ENCODE measurements around the gene CACNA1H.

CACNA1H gene

DNA sequence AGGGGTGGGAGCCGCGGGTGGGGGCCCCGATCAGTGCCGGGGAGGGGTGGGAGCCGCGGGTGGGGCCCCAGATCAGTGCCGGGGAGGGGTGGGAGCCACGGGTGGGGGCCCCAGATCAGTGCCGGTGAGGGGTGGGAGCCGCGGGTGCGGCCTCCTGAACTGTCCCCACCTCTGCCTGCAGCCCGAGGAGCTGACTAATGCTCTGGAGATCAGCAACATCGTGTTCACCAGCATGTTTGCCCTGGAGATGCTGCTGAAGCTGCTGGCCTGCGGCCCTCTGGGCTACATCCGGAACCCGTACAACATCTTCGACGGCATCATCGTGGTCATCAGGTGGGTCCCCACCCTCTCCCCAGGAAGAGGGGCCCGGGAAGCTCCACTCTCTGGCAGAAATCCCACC, 52.0 kb downstream of the CACNA1H start:
- H3K27ac ChIP-seq, result no peak overlapping the region
- no peak for TF ChIP-seq ZFX (IDR thresholded peaks at IDR 0.05; ENCODE audit: borderline replicate concordance)

DNA sequence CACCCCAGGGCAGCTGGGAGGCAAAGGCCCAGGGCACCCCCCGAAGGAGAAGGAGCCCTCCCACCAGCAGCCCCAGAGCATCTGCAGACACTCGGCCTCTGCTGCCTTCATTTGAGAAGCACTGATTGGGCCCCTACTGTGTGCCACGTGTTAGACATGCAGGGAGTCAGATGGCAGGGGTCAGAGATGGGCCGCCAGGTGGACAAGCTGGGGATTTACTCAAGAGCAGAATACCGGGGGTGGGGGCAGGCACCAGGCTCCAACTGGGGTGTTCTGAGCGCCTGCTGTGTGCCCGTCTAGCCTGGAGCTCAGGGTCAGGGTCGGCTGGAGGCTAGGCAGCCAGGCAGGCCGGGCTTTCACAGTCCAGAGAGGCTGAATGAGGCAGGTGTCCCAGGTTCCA, 53.4 kb downstream of the CACNA1H start:
- TF ChIP-seq, protein P1, sequence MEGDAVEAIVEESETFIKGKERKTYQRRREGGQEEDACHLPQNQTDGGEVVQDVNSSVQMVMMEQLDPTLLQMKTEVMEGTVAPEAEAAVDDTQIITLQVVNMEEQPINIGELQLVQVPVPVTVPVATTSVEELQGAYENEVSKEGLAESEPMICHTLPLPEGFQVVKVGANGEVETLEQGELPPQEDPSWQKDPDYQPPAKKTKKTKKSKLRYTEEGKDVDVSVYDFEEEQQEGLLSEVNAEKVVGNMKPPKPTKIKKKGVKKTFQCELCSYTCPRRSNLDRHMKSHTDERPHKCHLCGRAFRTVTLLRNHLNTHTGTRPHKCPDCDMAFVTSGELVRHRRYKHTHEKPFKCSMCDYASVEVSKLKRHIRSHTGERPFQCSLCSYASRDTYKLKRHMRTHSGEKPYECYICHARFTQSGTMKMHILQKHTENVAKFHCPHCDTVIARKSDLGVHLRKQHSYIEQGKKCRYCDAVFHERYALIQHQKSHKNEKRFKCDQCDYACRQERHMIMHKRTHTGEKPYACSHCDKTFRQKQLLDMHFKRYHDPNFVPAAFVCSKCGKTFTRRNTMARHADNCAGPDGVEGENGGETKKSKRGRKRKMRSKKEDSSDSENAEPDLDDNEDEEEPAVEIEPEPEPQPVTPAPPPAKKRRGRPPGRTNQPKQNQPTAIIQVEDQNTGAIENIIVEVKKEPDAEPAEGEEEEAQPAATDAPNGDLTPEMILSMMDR (IDR thresholded peaks at IDR 0.05), result no peak
- TF ChIP-seq ZFX (IDR thresholded peaks at IDR 0.05; ENCODE audit: borderline replicate concordance), result no peak
- no peak overlapping the region for H3K27ac ChIP-seq

- H3K27ac ChIP-seq, result no peak overlapping the region
- TF ChIP-seq, protein P1 (IDR thresholded peaks at IDR 0.05), result no peak
- no peak for TF ChIP-seq ZFX (IDR thresholded peaks at IDR 0.05; ENCODE audit: borderline replicate concordance)
Observed at GRCh38 chr16:1206786-1207185, 53.9 kb downstream of the CACNA1H start.

GRCh38 chr16:1208239-1208830, 55.4 kb downstream of the CACNA1H start:
- TF ChIP-seq, protein P1 (IDR thresholded peaks at IDR 0.05), result no peak
- TF ChIP-seq ZFX (IDR thresholded peaks at IDR 0.05; ENCODE audit: borderline replicate concordance), result no peak
- H3K27ac ChIP-seq, result no peak overlapping the region

GRCh38 chr16:1209081-1209480, 56.2 kb downstream of the CACNA1H start:
- TF ChIP-seq, protein P1 (IDR thresholded peaks at IDR 0.05), result no peak
- no peak for TF ChIP-seq ZFX (IDR thresholded peaks at IDR 0.05; ENCODE audit: borderline replicate concordance)
- H3K27ac ChIP-seq, result no peak overlapping the region

- no peak overlapping the region for H3K27ac ChIP-seq
- TF ChIP-seq, protein P1 (IDR thresholded peaks at IDR 0.05), result no peak
- no peak for TF ChIP-seq ZFX (IDR thresholded peaks at IDR 0.05; ENCODE audit: borderline replicate concordance)
Observed at GRCh38 chr16:1210461-1210860, 57.6 kb downstream of the CACNA1H start.

GRCh38 chr16:1211451-1212268, 58.8 kb downstream of the CACNA1H start:
- TF ChIP-seq ZFX (IDR thresholded peaks at IDR 0.05; ENCODE audit: borderline replicate concordance), result no peak
- TF ChIP-seq, protein P1 (IDR thresholded peaks at IDR 0.05), result no peak
- no peak overlapping the region for H3K27ac ChIP-seq
